ENCODE measurements around the gene C3orf20.

The C3orf20 gene

DNA sequence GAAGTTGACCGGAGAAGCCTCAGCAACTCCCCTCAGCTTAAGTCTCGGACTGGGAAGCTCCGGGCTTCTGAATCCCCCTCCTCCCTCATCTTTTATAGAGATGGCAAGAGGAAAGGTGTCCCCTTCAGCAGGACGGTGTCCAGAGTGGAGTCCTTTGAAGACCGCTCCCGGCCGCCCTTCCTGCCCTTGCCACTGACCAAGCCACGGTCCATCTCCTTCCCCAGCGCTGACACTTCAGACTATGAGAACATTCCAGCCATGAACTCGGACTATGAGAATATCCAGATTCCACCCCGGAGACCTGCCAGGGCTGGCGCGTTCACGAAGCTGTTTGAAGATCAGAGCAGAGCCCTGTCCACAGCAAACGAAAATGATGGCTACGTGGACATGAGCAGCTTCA is 146.2 kb downstream of the C3orf20 start:
- DNase-seq, result no peak

GRCh38 chr3:14822134-14822533 is 147.2 kb downstream of the C3orf20 start:
- DNase-seq, result no peak

Data from activated T-cell treated with anti-CD3 and anti-CD28 coated beads, Interleukin-2, amount 50 U/mL, for 48 hours (primary cell).